Subcutaneous adipose tissue (tissue), 4 donors: ENCODE measurements around the gene SEZ6. TPM values are rescaled to one million over a fixed set of nuclear protein-coding genes. Genes with fewer than 3 reads are reported as not detected.

Experiments used
- CTCF ChIP-seq: fragments of 450-650 bp; IDR thresholded peaks from one replicate; pipeline ENCODE4 v1.5.1; 2016; ENCODE audit warnings: low read depth, mild to moderate bottlenecking, control low read depth, antibody characterized with exemption, moderate library complexity
- total RNA-seq, 4 donors: library from RNA; depleted of rRNA; stranded (reverse); fragments of >200 nt; gene quantifications; one replicate each; pipeline ENCODE4 v1.1.0, GENCODE V29; 2016

The SEZ6 gene
- total RNA-seq, 4 donors from 2014 or later = not detected

- TF ChIP-seq CTCF = no peak
These were observed 17.4 kb downstream of the SEZ6 start for GRCh38 chr17:28988475-28988874.

DNA sequence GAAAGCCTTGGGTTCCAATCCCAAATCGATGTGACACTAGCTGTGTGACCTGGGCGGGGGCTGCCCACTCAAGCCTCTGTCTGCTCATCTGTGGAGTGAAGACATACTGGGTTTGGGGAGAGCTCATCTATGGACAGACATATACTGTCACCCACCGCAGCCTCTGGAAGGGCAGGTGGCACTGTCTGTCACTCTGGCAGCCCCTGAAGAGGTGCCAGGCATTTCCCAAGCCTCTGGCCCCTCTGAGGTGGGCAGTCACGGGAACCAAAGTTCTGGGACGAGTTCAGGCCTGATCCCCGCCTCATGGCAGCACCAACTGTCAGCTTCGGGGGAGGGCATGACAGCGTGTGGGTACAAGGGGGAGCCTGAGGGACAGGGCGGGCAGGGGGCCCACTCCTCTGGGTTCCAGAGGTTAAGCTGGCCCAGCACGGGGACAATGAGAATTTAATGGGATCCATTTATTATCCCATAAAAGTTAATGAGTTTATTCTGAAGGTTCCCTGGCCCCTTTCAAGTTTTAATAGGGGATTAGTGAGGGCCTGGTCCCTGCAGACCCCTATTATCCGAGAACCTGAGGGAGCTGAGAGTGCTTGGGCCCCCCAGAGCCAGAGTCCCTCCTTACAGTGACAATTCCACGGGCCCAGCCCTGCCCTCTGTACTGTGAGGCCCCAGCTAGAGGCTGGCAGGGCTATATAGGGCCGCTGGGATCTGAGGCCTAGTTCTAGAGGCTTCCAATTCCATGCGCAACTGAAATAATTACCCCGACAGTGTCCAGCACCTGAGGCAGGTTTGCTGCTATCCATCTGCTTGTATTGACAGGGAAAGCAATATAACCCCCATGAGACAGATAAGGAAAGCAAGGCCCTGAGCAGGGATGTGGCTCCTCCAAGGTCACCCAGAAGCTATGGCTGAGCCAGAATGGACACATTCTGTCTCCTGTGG is 18.8 kb downstream of the SEZ6 start:
- no peak for TF ChIP-seq CTCF

- TF ChIP-seq CTCF = no peak
These were observed 19.7 kb downstream of the SEZ6 start for GRCh38 chr17:28985950-28986713.

- no peak for TF ChIP-seq CTCF
These were observed 22.3 kb downstream of the SEZ6 start for GRCh38 chr17:28983286-28984230.

- no peak for TF ChIP-seq CTCF
These were observed 23.6 kb downstream of the SEZ6 start for GRCh38 chr17:28982131-28982793.

DNA sequence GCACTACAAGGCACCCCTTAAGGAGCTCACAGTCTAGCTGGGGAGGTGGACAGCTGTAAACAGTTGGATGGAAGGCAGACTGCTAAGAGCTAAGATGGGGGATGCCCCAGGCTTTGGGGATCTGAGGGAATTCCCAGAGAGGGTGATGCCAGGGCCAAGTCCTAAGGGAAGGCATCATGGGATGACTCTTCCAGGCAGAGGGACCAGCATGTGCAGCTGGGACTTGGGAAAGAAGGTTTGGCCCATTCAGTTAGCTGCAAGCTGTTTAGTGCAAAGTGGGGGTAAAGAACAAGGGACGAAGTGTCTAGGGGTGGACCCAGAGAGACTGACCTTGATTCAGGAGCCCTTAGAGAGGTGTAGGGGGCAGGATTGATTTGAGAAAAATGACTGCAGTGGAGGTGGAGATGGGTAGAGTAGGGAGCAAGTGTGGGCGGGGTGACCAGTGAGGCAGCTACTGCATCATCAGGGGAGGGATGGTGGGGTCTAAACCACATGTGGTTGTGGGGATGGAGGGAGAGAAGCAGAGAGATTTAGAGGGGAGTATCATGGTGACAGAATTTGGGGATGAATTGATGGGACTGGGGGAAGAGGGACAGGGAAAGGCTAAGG is 27.4 kb downstream of the SEZ6 start:
- TF ChIP-seq CTCF = no peak
